ENCODE data around the gene MARS1. TPM values are rescaled to one million over a fixed set of nuclear protein-coding genes. Genes with fewer than 3 reads are reported as not detected.

MARS1 gene
- total and polyA plus RNA-seq, 7 donors, result 41.2 to 97.4 (median 83.6) TPM

- no peak for TF ChIP-seq CTCF (IDR thresholded peaks at IDR 0.05)
- DNase-seq (no peak), ATAC-seq (no peak)
- peaks cover 0 to 9% (median 7%) of the 10 kb centered on the region in 3 donors for H3K27me3 ChIP-seq (ENCODE audit: insufficient read depth in 3 of 3, low read length in 2 of 3)
- H3K4me3 ChIP-seq, result no peak overlapping the region
- H3K27ac ChIP-seq, result no peak overlapping the region
- intact Hi-C loops (cut with DNase I), result no loop called here
- H3K9me3 ChIP-seq, result no peaks in the 10 kb centered on the region
- H3K36me3 ChIP-seq (ENCODE audit: insufficient read depth in 1 of 2, low read depth in 1 of 2), result no peaks in the 10 kb centered on the region
- H3K4me1 ChIP-seq, result no peaks in the 10 kb centered on the region
- 62 to 86% (median 68%) methylated on average over 1 of the region's 1 CpG for WGBS, 3 donors
Observed at GRCh38 chr12:57481671-57482070, 6.2 kb upstream of the MARS1 start.

GRCh38 chr12:57483466-57483865 lies 4.4 kb upstream of the MARS1 start:
- H3K4me3 ChIP-seq, result no peak overlapping the region
- peak in 1 of 2 donors; percentile 19 for DNase-seq
- no peak for TF ChIP-seq CTCF (IDR thresholded peaks at IDR 0.05)
- WGBS, 3 donors, result 42 to 51% (median 43%) methylated on average over 5 of the region's 5 CpGs
- H3K9me3 ChIP-seq, result no peaks in the 10 kb centered on the region
- H3K4me1 ChIP-seq, result peaks cover under 1% of the 10 kb centered on the region
- ATAC-seq, result no peak
- no peaks in the 10 kb centered on the region for H3K36me3 ChIP-seq (ENCODE audit: insufficient read depth in 1 of 2, low read depth in 1 of 2)
- peaks cover 0 to 3% (median 2%) of the 10 kb centered on the region in 3 donors for H3K27me3 ChIP-seq (ENCODE audit: insufficient read depth in 3 of 3, low read length in 2 of 3)
- intact Hi-C loops (cut with DNase I), result no loop called here
- H3K27ac ChIP-seq, result no peak overlapping the region

- intact Hi-C loops (cut with DNase I), result loop anchor here in 1 of 2 donors (5.0 kb wide), 1 partner anchor 37 kb away; the partner anchor contains the start of genes DDIT3 and MBD6
- peaks cover 7 to 18% of the 10 kb centered on the region in 2 donors for H3K36me3 ChIP-seq (ENCODE audit: insufficient read depth in 1 of 2, low read depth in 1 of 2)
- H3K27ac ChIP-seq, result no peak overlapping the region
- peaks cover 10% of the 10 kb centered on the region for H3K4me1 ChIP-seq
- TF ChIP-seq CTCF (IDR thresholded peaks at IDR 0.05), result no peak
- no peak overlapping the region for H3K4me3 ChIP-seq
- peaks cover 0 to 3% (median 0%) of the 10 kb centered on the region in 3 donors for H3K27me3 ChIP-seq (ENCODE audit: insufficient read depth in 3 of 3, low read length in 2 of 3)
- no peak for DNase-seq
- no peak for ATAC-seq
- no peaks in the 10 kb centered on the region for H3K9me3 ChIP-seq
Observed at GRCh38 chr12:57485695-57486094, 2.2 kb upstream of the MARS1 start.

GRCh38 chr12:57487055-57487596 lies 742 bp upstream of the MARS1 start:
- Histone ChIP-seq H3K27me3 (ENCODE audit: insufficient read depth in 3 of 3, low read length in 2 of 3) (peaks cover 0 to 3% (median 0%) of the 10 kb centered on the region in 3 donors), H3K27ac (peak overlapping the region; percentile 76), H3K4me3 (peak overlapping the region; percentile 96), H3K36me3 (ENCODE audit: insufficient read depth in 1 of 2, low read depth in 1 of 2) (peaks cover 12 to 32% of the 10 kb centered on the region in 2 donors), H3K4me1 (peaks cover 10% of the 10 kb centered on the region), H3K9me3 (no peaks in the 10 kb centered on the region)
- intact Hi-C loops (cut with DNase I), result loop anchor here in 1 of 2 donors (5.0 kb wide), 1 partner anchor 35 kb away; the partner anchor contains the start of genes DDIT3 and MBD6
- no peak for DNase-seq
- TF ChIP-seq CTCF (IDR thresholded peaks at IDR 0.05), result no peak
- WGBS, 3 donors, result 81 to 85% (median 82%) methylated on average over 27 of the region's 27 CpGs
- ATAC-seq, result peak in 1 of 4 donors; percentile 4

All from psoas muscle (tissue), 8 donors.